ENCODE results near the gene SNX24.

DNA sequence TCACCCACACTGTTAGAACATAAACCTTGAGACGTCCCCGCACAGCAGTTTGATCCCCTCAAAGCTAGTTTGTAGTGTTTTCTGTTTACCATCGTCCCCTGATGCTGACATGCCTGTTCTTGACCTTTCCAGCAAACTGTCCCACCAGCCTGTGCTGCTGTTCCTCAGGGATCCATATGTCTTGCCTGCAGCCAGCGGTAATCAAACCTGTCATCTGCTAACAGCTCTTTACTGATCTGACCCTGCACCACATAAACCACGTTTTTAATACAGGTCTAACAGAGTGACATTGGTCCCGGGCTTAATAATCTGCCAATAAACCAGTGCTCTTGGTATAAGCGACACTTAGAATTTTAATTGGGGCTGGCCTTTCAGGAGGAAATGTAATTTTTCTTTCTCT, 156.4 kb downstream of the SNX24 start:
- TF ChIP-seq, protein P1, sequence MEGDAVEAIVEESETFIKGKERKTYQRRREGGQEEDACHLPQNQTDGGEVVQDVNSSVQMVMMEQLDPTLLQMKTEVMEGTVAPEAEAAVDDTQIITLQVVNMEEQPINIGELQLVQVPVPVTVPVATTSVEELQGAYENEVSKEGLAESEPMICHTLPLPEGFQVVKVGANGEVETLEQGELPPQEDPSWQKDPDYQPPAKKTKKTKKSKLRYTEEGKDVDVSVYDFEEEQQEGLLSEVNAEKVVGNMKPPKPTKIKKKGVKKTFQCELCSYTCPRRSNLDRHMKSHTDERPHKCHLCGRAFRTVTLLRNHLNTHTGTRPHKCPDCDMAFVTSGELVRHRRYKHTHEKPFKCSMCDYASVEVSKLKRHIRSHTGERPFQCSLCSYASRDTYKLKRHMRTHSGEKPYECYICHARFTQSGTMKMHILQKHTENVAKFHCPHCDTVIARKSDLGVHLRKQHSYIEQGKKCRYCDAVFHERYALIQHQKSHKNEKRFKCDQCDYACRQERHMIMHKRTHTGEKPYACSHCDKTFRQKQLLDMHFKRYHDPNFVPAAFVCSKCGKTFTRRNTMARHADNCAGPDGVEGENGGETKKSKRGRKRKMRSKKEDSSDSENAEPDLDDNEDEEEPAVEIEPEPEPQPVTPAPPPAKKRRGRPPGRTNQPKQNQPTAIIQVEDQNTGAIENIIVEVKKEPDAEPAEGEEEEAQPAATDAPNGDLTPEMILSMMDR (IDR thresholded peaks at IDR 0.05) = no peak
- TF ChIP-seq POLR2A (IDR thresholded peaks at IDR 0.05) = no peak

Data from right lobe of liver (tissue), 4 donors.